ENCODE results near the gene RBP3.

The RBP3 gene

GRCh38 chr10:47331491-47331890 is 16.7 kb upstream of the RBP3 start:
- H3K9me3 ChIP-seq (ENCODE audit: control insufficient read depth, insufficient read depth, low read depth, low read length) = no peaks in the 10 kb centered on the region
- TF ChIP-seq ZNF830 (tag by site-specific recombination; IDR thresholded peaks at IDR 0.05; ENCODE audit: low read depth) (no peak), ZNF354C (tag by site-specific recombination; IDR thresholded peaks at IDR 0.05; ENCODE audit: borderline replicate concordance, low read depth) (no peak), ZNF2 (tag by site-specific recombination; IDR thresholded peaks at IDR 0.05) (no peak), ZNF221 (tag by site-specific recombination; IDR thresholded peaks at IDR 0.05; ENCODE audit: borderline replicate concordance) (no peak), PRDM2 (tag by site-specific recombination; IDR thresholded peaks at IDR 0.05; ENCODE audit: borderline replicate concordance) (no peak), ZBTB21 (tag by site-specific recombination; IDR thresholded peaks at IDR 0.05) (no peak), ZEB2 (tag by site-specific recombination; IDR thresholded peaks at IDR 0.05) (no peak), ZNF670 (tag by site-specific recombination; IDR thresholded peaks at IDR 0.05; ENCODE audit: low read depth) (no peak), ZNF692 (tag by site-specific recombination; IDR thresholded peaks at IDR 0.05) (no peak), SP2 (tag by site-specific recombination; IDR thresholded peaks at IDR 0.05) (no peak), ZNF121 (tag by site-specific recombination; IDR thresholded peaks at IDR 0.05) (no peak), ZNF658 (tag by site-specific recombination; IDR thresholded peaks at IDR 0.05) (no peak), KLF1 (tag by site-specific recombination; IDR thresholded peaks at IDR 0.05) (no peak), ZNF791 (tag by site-specific recombination; IDR thresholded peaks at IDR 0.05) (no peak), IKZF3 (tag by site-specific recombination; IDR thresholded peaks at IDR 0.05) (no peak), ZNF175 (tag by site-specific recombination; IDR thresholded peaks at IDR 0.05) (no peak), ZNF350 (tag by site-specific recombination; IDR thresholded peaks at IDR 0.05) (no peak), ZFP37 (tag by site-specific recombination; IDR thresholded peaks at IDR 0.05) (no peak), ZNF654 (tag by site-specific recombination; IDR thresholded peaks at IDR 0.05; ENCODE audit: low read depth) (no peak)
- POLR2A ChIA-PET = no interaction called here
- H3K36me3 ChIP-seq (ENCODE audit: control insufficient read depth in 2 of 2, insufficient read depth in 1 of 2, low read length in 2 of 2) = no peaks in the 10 kb centered on the region
- no peaks in the 10 kb centered on the region for H3K4me1 ChIP-seq (ENCODE audit: control insufficient read depth, insufficient read depth, low read length)
- H3K4me3 ChIP-seq (ENCODE audit: low read depth, low read length) = no peak overlapping the region
- CTCF ChIA-PET = interaction anchor here (2.2 to 2.7 kb wide), 2 partner anchors 9 to 307 kb away, joined by 11 to 16 read pairs; no protein-coding TSS in a partner anchor
- no peak overlapping the region for H3K27ac ChIP-seq (ENCODE audit: extremely low read depth, low read depth, low read length)

GRCh38 chr10:47331954-47332353 is 16.2 kb upstream of the RBP3 start:
- ChIA-PET CTCF (interaction anchor here (0.9 to 2.7 kb wide), 5 partner anchors 9 to 307 kb away, joined by 3 to 16 read pairs (median 6); no protein-coding TSS in a partner anchor), POLR2A (no interaction called here)
- Histone ChIP-seq H3K4me1 (ENCODE audit: control insufficient read depth, insufficient read depth, low read length) (no peaks in the 10 kb centered on the region), H3K4me3 (ENCODE audit: low read depth, low read length) (no peak overlapping the region), H3K27ac (ENCODE audit: extremely low read depth, low read depth, low read length) (no peak overlapping the region), H3K9me3 (ENCODE audit: control insufficient read depth, insufficient read depth, low read depth, low read length) (no peaks in the 10 kb centered on the region), H3K36me3 (ENCODE audit: control insufficient read depth in 2 of 2, insufficient read depth in 1 of 2, low read length in 2 of 2) (no peaks in the 10 kb centered on the region)
- TF ChIP-seq ZNF558 (tag by site-specific recombination; IDR thresholded peaks at IDR 0.05) (no peak), INSM2 (tag by site-specific recombination; IDR thresholded peaks at IDR 0.05) (no peak), ZNF140 (tag by site-specific recombination; IDR thresholded peaks at IDR 0.05) (peak; percentile 51; the same call in 1 of the 2 replicates)

All from HEK293 (cell line).